Adrenal gland (tissue), 5 donors: ENCODE measurements around the gene ZNF335.

Experiments used
- POLR2A ChIP-seq, 2 donors: fragments of 450-650 bp; IDR thresholded peaks; one replicate each; pipeline ENCODE4 v1.6.1; 2017; ENCODE audit warnings: antibody characterized with exemption in 2 of 2, mild to moderate bottlenecking in 2 of 2, moderate library complexity in 1 of 2
- TF ChIP-seq, protein P1 (sequence below), 6 experiments: fragments of 450-650 bp in 4 of 6; fragments of 200-600 bp in 2 of 6; sonication (generic) in 1 of 6; IDR thresholded peaks; 1 replicate in 5 of 6; 2 replicates in 1 of 6; pipeline versions ENCODE4 v1.5.1 to v1.8.0; 2016 to 2021; ENCODE audit warnings: antibody characterized with exemption in 6 of 6, mild to moderate bottlenecking in 2 of 6, moderate library complexity in 1 of 6
- donor health status: DM: no; HTN: no; CAD: no.

- no peak for TF ChIP-seq POLR2A (IDR thresholded peaks at IDR 0.05)
- TF ChIP-seq, protein P1, sequence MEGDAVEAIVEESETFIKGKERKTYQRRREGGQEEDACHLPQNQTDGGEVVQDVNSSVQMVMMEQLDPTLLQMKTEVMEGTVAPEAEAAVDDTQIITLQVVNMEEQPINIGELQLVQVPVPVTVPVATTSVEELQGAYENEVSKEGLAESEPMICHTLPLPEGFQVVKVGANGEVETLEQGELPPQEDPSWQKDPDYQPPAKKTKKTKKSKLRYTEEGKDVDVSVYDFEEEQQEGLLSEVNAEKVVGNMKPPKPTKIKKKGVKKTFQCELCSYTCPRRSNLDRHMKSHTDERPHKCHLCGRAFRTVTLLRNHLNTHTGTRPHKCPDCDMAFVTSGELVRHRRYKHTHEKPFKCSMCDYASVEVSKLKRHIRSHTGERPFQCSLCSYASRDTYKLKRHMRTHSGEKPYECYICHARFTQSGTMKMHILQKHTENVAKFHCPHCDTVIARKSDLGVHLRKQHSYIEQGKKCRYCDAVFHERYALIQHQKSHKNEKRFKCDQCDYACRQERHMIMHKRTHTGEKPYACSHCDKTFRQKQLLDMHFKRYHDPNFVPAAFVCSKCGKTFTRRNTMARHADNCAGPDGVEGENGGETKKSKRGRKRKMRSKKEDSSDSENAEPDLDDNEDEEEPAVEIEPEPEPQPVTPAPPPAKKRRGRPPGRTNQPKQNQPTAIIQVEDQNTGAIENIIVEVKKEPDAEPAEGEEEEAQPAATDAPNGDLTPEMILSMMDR (IDR thresholded peaks at IDR 0.05): no peak
Measured at GRCh38 chr20:46006022-46006705, 34.2 kb upstream of the ZNF335 start.
